Lung (tissue), 12 donors: Measurements from ENCODE around the gene SH3PXD2B. TPM values are rescaled to one million over a fixed set of nuclear protein-coding genes. Genes with fewer than 3 reads are reported as not detected.
A peak's percentile ranks its signal among the peaks of the same experiment; 100 is the strongest.

Experiments used
- ATAC-seq: fragments of 200-7000 bp; cut with Tn5 transposase; one replicate; pipeline ENCODE4 v1.9.1; 2020; ENCODE audit warnings: moderate number of reproducible peaks; ENCODE audit not compliant: insufficient read depth, low FRiP score
- DNase-seq, 3 donors: peaks; one replicate each; pipeline ENCODE4 v3.0.0-alpha.2; 2013 to 2017
- H3K27ac ChIP-seq, 2 donors: one replicate each; pipeline ENCODE4 v1.5.1; 2013; ENCODE audit warnings: mild to moderate bottlenecking in 2 of 2, moderate library complexity in 2 of 2, control low read depth in 1 of 2, inconsistent platforms in 1 of 2, low read depth in 1 of 2, low read length in 1 of 2
- H3K27me3 ChIP-seq, 3 donors: one replicate each; pipeline ENCODE4 v1.5.1; 2013; ENCODE audit warnings: low read length in 2 of 3; ENCODE audit not compliant: control insufficient read depth in 3 of 3, insufficient read depth in 3 of 3
- H3K36me3 ChIP-seq, 4 donors: one replicate each; pipeline ENCODE4 v1.5.1; 2013; ENCODE audit warnings: low read length in 4 of 4, mild to moderate bottlenecking in 1 of 4, moderate library complexity in 1 of 4; ENCODE audit not compliant: control insufficient read depth in 4 of 4, insufficient read depth in 4 of 4
- H3K4me1 ChIP-seq, 5 donors: one replicate each; pipeline ENCODE4 v1.5.1; 2013; ENCODE audit warnings: low read length in 5 of 5, mild to moderate bottlenecking in 2 of 5, moderate library complexity in 1 of 5; ENCODE audit not compliant: control insufficient read depth in 5 of 5, insufficient read depth in 5 of 5
- H3K4me3 ChIP-seq: one replicate; pipeline ENCODE4 v1.5.1; 2013; ENCODE audit warnings: mild to moderate bottlenecking, control low read depth, moderate library complexity
- H3K9ac ChIP-seq, 2 donors: one replicate each; pipeline ENCODE4 v1.5.1; 2013; ENCODE audit warnings: low read length in 2 of 2, control low read depth in 1 of 2; ENCODE audit not compliant: insufficient read depth in 1 of 2
- H3K9me3 ChIP-seq, 4 donors: one replicate each; pipeline ENCODE4 v1.5.1; 2013; ENCODE audit warnings: low read length in 3 of 4, mild to moderate bottlenecking in 1 of 4, moderate library complexity in 1 of 4; ENCODE audit not compliant: control insufficient read depth in 4 of 4, insufficient read depth in 3 of 4
- CTCF ChIP-seq: IDR thresholded peaks from 2 replicates; pipeline ENCODE4 v1.5.1; 2012; ENCODE audit warnings: mild to moderate bottlenecking; ENCODE audit errors: control extremely low read depth, extremely low read depth
- WGBS, 2 donors: extraction: QIAGEN DNeasy Blood & Tissue Kit; methylation state at CpG; one replicate each; pipeline ENCODE4 v1.1.7; 2013; 5-methylcytosine and 5-hydroxymethylcytosine counted together
- polyA plus RNA-seq, 2 donors: library from polyadenylated mRNA; stranded (reverse); fragments of 200-250 nt; gene quantifications; one replicate each; pipeline ENCODE4 v1.2.1, GENCODE V29; 2013
- total RNA-seq, 2 donors: library from RNA; depleted of rRNA in 1 of 2; stranded (reverse); fragments of >200 nt in 1 of 2; gene quantifications; one replicate each; pipeline ENCODE4 v1.2.1, GENCODE V29; 2014 to 2021
- donor health status: control.
- donor health status: control.
- donor health status: Bipolar disorder and iron deficiency.
- donor health status: healthy.
- donor health status: DM: yes; HTN: yes; CAD: no.

SH3PXD2B gene
- total and polyA plus RNA-seq, 4 donors = 8.0 to 56.0 (median 21.4) TPM

- Histone ChIP-seq H3K36me3 (no peaks in the 10 kb centered on the region), H3K4me3 (no peak overlapping the region), H3K4me1 (peaks cover 0 to 25% (median 0%) of the 10 kb centered on the region in 5 donors), H3K9me3 (no peaks in the 10 kb centered on the region), H3K27me3 (no peaks in the 10 kb centered on the region), H3K9ac (no peak overlapping the region), H3K27ac (no peak overlapping the region)
- ATAC-seq (no peak), DNase-seq (peak in 1 of 3 donors; percentile 24)
- no peak for TF ChIP-seq CTCF
- WGBS, 2 donors = 76 to 78% methylated on average over 15 of the region's 15 CpGs
These were observed 168.8 kb downstream of the SH3PXD2B start for GRCh38 chr5:172285226-172286143.

GRCh38 chr5:172284611-172284980 lies 169.7 kb downstream of the SH3PXD2B start:
- DNase-seq (peak; percentile 35 to 71 (median 71)), ATAC-seq (no peak)

GRCh38 chr5:172283862-172284610 lies 170.3 kb downstream of the SH3PXD2B start:
- DNase-seq (peak; percentile 93 to 97 (median 93)), ATAC-seq (peak; percentile 87)
- H3K9me3 ChIP-seq = no peaks in the 10 kb centered on the region
- peak overlapping the region; percentile 88 to 98 for H3K27ac ChIP-seq
- no peak for TF ChIP-seq CTCF
- peaks cover 0 to 40% (median 0%) of the 10 kb centered on the region in 5 donors for H3K4me1 ChIP-seq
- peak overlapping the region in 1 of 2 donors; percentile 78 for H3K9ac ChIP-seq
- H3K4me3 ChIP-seq = peak overlapping the region; percentile 85
- 1% methylated on average over 45 to 79 of the region's 79 CpGs for WGBS, 2 donors
- no peaks in the 10 kb centered on the region for H3K27me3 ChIP-seq
- peaks cover 0 to 2% (median 0%) of the 10 kb centered on the region in 4 donors for H3K36me3 ChIP-seq

More at GRCh38 chr5:172284611-172284980, 169.7 kb downstream of the SH3PXD2B start:
- Histone ChIP-seq H3K4me3 (peak overlapping the region; percentile 62), H3K4me1 (peaks cover 0 to 34% (median 0%) of the 10 kb centered on the region in 5 donors), H3K27me3 (no peaks in the 10 kb centered on the region), H3K9ac (peak overlapping the region in 1 of 2 donors; percentile 40), H3K36me3 (peaks cover 0 to 1% (median 0%) of the 10 kb centered on the region in 4 donors), H3K27ac (peak overlapping the region; percentile 78 to 85), H3K9me3 (no peaks in the 10 kb centered on the region)
- TF ChIP-seq CTCF = no peak
- WGBS, 2 donors = 2 to 5% methylated on average over 11 of the region's 11 CpGs
